ENCODE measurements around the gene TLCD3A. TPM values are rescaled to one million over a fixed set of nuclear protein-coding genes. Genes with fewer than 3 reads are reported as not detected.
"Not testable (repeated sequence)": the region's sequence is repeated elsewhere in the genome, so short reads cannot be mapped to it uniquely, and the experiment has no call there.

TLCD3A gene
- total RNA-seq = 12.9 and 13.7 TPM in 2 replicates

DNA sequence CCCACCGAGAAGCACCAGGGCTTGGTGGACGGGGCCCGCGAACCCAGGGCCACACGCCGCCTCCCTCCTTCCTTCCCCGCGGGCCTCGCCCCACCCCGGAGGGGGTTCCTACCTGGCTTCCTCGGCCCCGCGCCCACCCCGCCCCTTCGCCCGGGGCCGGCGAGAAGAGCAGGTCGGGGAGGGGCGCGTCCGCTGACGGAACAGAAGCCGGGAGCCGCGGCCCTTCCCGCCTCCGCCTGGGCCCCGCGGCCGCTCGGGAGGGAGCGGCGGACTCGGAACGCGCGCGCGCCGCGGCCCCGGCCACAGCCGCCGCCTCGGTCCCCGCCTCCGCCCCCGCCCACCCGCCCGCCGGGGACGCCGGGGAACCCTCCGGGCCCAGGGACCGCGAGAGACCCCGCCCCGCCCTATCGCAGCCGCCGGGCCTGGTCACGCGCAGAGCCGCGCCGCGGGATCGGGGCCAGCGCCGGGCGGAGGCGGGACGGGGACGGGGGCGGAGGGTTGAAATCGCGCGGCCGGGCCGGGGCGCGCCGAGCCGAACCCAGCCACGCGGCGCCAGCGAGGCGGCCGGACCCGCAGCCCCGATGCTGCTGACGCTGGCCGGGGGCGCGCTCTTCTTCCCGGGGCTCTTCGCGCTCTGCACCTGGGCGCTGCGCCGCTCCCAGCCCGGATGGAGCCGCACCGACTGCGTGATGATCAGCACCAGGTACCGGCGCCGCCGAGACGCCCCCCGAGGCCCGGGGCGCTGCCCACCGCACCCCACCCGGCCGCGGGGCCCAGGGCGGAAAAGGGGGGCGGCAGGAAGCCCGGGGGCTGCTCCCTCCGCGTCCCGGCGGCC, at the start of gene TLCD3A:
Gene TLCD3A (plus strand): TSS at position 530 of the 835 bp plus-strand sequence. CDS start 52 bp downstream, at position 582.
- intact Hi-C loops (cut with micrococcal nuclease) = loop anchor here (2.0 kb wide), 1 partner anchor 17 kb away; the partner anchor contains the start of gene VPS53

- intact Hi-C loops (cut with micrococcal nuclease) = no loop called here
Measured at GRCh38 chr17:683040-683439, 49.4 kb upstream of the TLCD3A start.

DNA sequence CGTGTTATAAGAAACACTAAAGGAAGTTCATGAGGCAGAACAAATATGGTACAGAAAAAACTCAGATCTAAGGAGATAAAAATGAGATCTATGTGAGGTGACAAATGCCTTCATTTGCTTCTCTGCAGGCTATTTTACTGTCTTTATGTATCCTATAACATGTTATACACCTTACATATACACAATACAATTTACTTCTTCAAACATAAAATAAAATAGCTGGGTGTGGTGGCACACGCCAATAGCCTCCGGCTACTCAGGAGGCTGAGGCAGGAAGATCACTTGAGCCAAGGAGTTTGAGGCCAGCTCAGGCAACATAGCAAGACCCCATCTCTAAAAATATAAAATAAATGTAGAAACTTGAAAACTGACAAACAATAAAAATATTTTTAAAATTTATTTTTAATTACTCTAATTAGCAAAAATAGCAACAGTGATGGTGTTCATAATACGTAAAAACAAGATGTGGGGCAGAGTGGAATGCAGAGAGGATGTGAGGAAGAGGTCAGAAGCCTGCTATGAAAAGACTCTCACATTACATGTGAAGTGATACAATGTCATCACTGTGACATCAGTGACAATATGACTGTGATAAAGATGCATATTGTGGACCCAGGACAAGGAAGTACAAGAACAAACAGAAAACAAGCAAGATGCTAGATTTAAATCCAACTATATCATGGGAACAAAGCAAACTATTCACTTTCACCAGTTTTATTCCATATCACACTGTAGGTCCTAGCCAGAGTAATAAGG, 48.7 kb upstream of the TLCD3A start:
- intact Hi-C loops (cut with micrococcal nuclease) = no loop called here

DNA sequence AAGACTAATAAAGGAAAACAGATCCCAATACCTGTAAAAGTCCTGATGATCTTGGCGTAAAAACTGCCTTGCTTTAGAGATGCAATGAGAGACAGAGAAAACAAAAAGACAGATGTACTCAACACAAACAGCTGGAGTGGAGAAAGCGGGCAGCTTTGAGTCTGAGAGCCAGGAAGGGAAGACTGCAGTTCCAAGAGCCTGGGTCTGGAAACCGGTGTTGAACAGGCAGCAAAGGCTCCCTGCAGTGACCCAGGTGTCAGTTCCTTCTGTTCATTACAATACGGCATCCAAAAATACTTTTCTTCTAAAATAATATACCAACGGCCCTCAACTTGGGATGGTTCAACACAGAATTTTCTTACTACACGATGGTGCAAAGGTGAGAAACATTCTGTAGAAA, 47.4 kb upstream of the TLCD3A start:
- intact Hi-C loops (cut with micrococcal nuclease) = no loop called here

GRCh38 chr17:688100-688989, 44.1 kb upstream of the TLCD3A start:
- intact Hi-C loops (cut with micrococcal nuclease) = no loop called here

DNA sequence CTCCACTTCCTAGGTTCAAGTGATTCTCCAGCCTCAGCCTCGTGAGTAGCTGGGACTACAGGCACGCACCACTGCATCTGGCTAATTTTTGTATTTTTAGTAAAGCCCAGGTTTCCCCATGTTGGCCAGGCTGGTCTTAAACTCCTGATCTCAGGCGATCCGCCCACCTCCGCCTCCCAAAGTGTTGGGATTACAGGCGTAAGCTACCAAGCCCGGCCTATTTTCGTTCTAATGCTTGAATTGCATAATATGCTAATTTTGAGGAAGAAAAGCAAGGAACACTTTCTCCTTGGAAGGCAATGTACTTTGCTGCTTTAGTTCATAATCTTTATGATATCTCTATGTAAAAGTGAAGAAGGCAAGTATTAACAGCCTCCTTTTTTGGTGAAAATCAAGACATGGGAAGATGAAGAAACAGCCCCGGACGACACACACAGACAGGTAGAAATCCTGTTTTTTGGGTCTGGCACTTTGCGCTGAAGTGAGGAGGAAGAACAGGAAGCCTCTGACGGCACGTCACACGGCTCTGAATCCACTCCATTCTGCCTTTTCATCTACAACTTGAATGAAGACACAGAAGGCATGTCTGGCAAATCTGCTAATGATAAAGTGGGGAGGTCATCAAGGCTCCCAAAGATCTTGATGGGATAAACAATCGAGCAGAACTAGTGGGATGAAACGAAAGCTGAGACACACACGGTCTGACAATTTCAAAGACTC, 42.7 kb upstream of the TLCD3A start:
- intact Hi-C loops (cut with micrococcal nuclease) = no loop called here

DNA sequence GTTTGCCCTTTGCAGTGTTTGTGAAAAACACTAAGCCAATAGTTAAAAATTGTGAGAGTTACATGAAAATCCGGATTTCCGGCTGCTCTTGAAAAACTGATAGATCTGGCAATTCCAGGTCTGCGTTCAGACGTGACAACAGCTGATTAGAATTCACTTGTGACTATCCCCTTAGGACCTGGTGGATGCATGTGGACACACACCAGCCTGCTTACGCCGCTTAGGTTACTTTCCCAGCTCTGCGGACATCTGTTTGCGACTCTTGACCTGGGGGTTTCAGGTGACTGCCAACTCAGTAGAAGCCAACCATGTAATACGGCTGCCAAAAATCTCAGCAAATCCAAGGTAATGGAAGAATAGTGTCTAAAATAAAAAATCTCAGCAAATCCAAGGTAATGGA, 42.0 kb upstream of the TLCD3A start:
- intact Hi-C loops (cut with micrococcal nuclease) = no loop called here

GRCh38 chr17:691423-691822, 41.0 kb upstream of the TLCD3A start:
- intact Hi-C loops (cut with micrococcal nuclease) = no loop called here

GRCh38 chr17:692116-692515, 40.3 kb upstream of the TLCD3A start:
- intact Hi-C loops (cut with micrococcal nuclease) = no loop called here

GRCh38 chr17:693791-694638, 38.4 kb upstream of the TLCD3A start:
- intact Hi-C loops (cut with micrococcal nuclease) = no loop called here

DNA sequence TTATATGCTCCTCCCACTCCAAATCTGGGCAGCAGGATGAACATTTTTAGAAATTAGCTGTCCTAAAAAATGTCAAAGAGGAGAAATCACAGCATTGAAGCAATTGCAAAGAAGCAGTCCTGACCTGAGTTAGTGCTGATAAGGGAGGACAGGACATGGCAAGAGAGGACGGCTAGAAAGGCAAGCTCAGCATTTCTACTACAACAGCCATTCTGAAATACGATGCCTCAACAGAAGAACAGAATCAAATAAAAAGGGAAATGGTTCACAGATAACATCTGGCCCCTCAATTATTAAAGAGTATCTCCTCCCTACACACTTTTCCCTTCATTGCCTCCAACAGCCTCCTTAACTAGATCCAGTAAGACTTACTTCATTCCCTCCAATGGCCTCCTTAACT, 36.0 kb upstream of the TLCD3A start:
- intact Hi-C loops (cut with micrococcal nuclease) = no loop called here

GRCh38 chr17:697682-698081, 34.7 kb upstream of the TLCD3A start:
- intact Hi-C loops (cut with micrococcal nuclease) = no loop called here

DNA sequence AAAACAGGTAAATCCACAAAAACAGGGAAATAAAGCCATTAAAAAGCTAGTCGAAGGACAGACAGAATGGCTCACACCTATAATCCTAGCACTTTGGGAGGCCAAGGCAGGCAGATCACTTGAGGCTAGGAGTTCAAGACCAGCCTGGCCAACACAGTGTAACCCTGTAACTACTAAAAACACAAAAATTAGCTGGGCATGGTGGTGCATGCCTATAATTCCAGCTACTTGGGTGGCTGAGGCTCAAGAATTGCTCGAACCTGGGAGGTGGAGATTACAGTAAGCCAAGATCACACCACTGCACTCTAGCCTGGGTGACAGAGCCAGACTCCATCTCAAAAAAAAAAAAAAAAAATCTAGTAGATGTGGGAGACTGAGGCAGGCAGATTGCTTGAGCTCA, 34.3 kb upstream of the TLCD3A start:
- intact Hi-C loops (cut with micrococcal nuclease) = not testable (repeated sequence)

GRCh38 chr17:699345-699744, 33.1 kb upstream of the TLCD3A start:
- intact Hi-C loops (cut with micrococcal nuclease) = no loop called here

GRCh38 chr17:700504-701094, 31.8 kb upstream of the TLCD3A start:
- intact Hi-C loops (cut with micrococcal nuclease) = loop anchor here (1.0 to 5.0 kb wide), 2 partner anchors 288 to 558 kb away; a partner anchor contains a TSS

DNA sequence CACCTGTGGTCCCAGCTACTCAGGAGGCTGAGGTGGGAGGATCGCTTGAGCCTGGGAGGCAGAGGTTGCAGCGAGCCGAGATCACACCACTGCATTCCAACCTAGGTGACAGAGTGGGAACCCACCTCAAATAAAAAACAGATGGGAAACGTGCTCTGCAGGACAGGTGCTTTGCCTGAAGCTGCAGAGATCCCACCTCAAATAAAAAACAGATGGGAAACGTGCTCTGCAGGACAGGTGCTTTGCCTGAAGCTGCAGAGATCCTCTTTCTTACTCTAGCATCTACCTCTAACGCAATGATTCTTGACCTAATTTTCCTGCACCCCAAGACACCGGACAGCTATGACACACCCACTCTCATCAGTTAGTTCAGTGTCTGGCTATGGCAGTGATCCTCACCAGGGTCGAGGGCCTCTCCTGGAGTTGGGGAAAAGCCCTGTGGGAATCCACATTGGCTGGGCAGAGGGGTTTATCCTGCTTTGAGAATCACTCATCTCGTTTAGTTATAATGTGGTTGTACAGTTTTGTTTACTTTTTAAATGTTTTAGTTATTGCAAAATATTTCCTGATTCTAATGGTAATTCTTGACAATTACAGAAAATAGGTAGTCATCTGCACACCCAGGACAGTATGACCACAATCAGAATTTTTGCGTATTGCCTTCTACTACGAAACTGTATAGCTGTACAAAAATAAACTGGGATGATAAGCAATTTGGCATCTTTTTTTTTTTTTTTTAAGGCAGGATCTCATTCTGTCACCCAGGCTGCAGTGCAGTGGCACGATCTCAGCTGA, 29.1 kb upstream of the TLCD3A start:
- intact Hi-C loops (cut with micrococcal nuclease) = loop anchor here (5.0 kb wide), 1 partner anchor 561 kb away; a partner anchor contains a TSS

- intact Hi-C loops (cut with micrococcal nuclease) = loop anchor here (5.0 kb wide), 1 partner anchor 562 kb away; a partner anchor contains a TSS
Measured at GRCh38 chr17:704111-704864, 28.1 kb upstream of the TLCD3A start.

GRCh38 chr17:705011-705410, 27.4 kb upstream of the TLCD3A start:
- intact Hi-C loops (cut with micrococcal nuclease) = no loop called here
